SK-N-SH treated with all-trans-retinoic acid at 6 μM for 48 hours (cell line): Measurements from ENCODE around the gene PSME1.

Experiments used
- ATAC-seq: fragments of 200-7000 bp; cut with Tn5 transposase; 3 replicates; pipeline ENCODE4 v1.9.1; 2020; ENCODE audit warnings: mild to moderate bottlenecking, moderate library complexity
- CSDC2 ChIP-seq: fragments of 250-450 bp; sonication (Bioruptor Pico); IDR thresholded peaks from 2 replicates; pipeline ENCODE4 v1.5.0; 2020; ENCODE audit warnings: mild to moderate bottlenecking, moderate library complexity
- GLIS3 ChIP-seq: fragments of 250-450 bp; sonication (Bioruptor Pico); IDR thresholded peaks from 2 replicates; pipeline ENCODE4 v1.5.0; 2020; ENCODE audit warnings: mild to moderate bottlenecking, moderate library complexity
- ISL1 ChIP-seq: fragments of 250-450 bp; sonication (Bioruptor Pico); IDR thresholded peaks from 2 replicates; pipeline ENCODE4 v2.1.2; 2022; ENCODE audit warnings: mild to moderate bottlenecking, moderate library complexity
- OSR1 ChIP-seq: fragments of 250-450 bp; sonication (Bioruptor Pico); IDR thresholded peaks from 2 replicates; pipeline ENCODE4 v1.8.0; 2022; ENCODE audit warnings: moderate library complexity, mild to moderate bottlenecking, inconsistent platforms
- PATZ1 ChIP-seq: fragments of 250-450 bp; sonication (Bioruptor Pico); IDR thresholded peaks from 2 replicates; pipeline ENCODE4 v1.8.0; 2020; ENCODE audit warnings: mild to moderate bottlenecking, moderate library complexity, borderline replicate concordance
- PPARA ChIP-seq: fragments of 250-450 bp; sonication (Bioruptor Pico); IDR thresholded peaks from 2 replicates; pipeline ENCODE4 v1.5.0; 2020; ENCODE audit warnings: mild to moderate bottlenecking, borderline replicate concordance
- RARB ChIP-seq: fragments of 250-450 bp; sonication (Bioruptor Pico); IDR thresholded peaks from 2 replicates; pipeline ENCODE4 v1.8.0; 2021; ENCODE audit warnings: mild to moderate bottlenecking, moderate library complexity
- SNAI2 ChIP-seq: fragments of 250-450 bp; sonication (Bioruptor Pico); IDR thresholded peaks from 2 replicates; pipeline ENCODE4 v1.5.0; 2020; ENCODE audit warnings: mild to moderate bottlenecking, moderate library complexity
- TCF4 ChIP-seq: fragments of 250-450 bp; sonication (Bioruptor Pico); IDR thresholded peaks from 2 replicates; pipeline ENCODE4 v1.8.0; 2021; ENCODE audit warnings: mild to moderate bottlenecking, moderate library complexity, borderline replicate concordance
- TOX ChIP-seq: fragments of 250-450 bp; sonication (Bioruptor Pico); IDR thresholded peaks from 2 replicates; pipeline ENCODE4 v1.8.0; 2021; ENCODE audit warnings: mild to moderate bottlenecking, moderate library complexity, borderline replicate concordance
- TSHZ2 ChIP-seq: fragments of 250-450 bp; sonication (Bioruptor Pico); IDR thresholded peaks from 2 replicates; pipeline ENCODE4 v1.5.0; 2020; ENCODE audit warnings: mild to moderate bottlenecking, moderate library complexity
- ZC3H10 ChIP-seq: fragments of 250-450 bp; sonication (Bioruptor Pico); IDR thresholded peaks from 2 replicates; pipeline ENCODE4 v1.5.1; 2021; ENCODE audit warnings: mild to moderate bottlenecking, moderate library complexity
- ZFP3 ChIP-seq: fragments of 250-450 bp; sonication (Bioruptor Pico); IDR thresholded peaks from 2 replicates; pipeline ENCODE4 v1.5.0; 2020; ENCODE audit warnings: mild to moderate bottlenecking, moderate library complexity
- ZFP30 ChIP-seq: fragments of 450-650 bp; formaldehyde crosslinking; IDR thresholded peaks from 2 replicates; pipeline ENCODE4 v1.5.0; 2022; ENCODE audit warnings: mild to moderate bottlenecking, moderate library complexity
- ZNF565 ChIP-seq: fragments of 450-650 bp; formaldehyde crosslinking; conservative IDR thresholded peaks from 2 replicates; pipeline ENCODE4 v1.5.0; 2020; ENCODE audit warnings: low read depth, mild to moderate bottlenecking, moderate library complexity
- ZNF70 ChIP-seq: fragments of 450-650 bp; formaldehyde crosslinking; IDR thresholded peaks from 2 replicates; pipeline ENCODE4 v1.5.0; 2020; ENCODE audit warnings: mild to moderate bottlenecking, moderate library complexity
- ZNF8 ChIP-seq: fragments of 450-650 bp; formaldehyde crosslinking; IDR thresholded peaks from 2 replicates; pipeline ENCODE4 v1.5.0; 2020; ENCODE audit warnings: mild to moderate bottlenecking, moderate library complexity
- TF ChIP-seq, protein P1 (sequence below): fragments of 250-450 bp; sonication (Bioruptor Pico); IDR thresholded peaks from 2 replicates; pipeline ENCODE4 v1.5.1; 2021; ENCODE audit warnings: mild to moderate bottlenecking, moderate library complexity
- TF ChIP-seq, protein P2 (sequence below): fragments of 250-450 bp; sonication (Bioruptor Pico); IDR thresholded peaks from 2 replicates; pipeline ENCODE4 v1.5.1; 2020; ENCODE audit warnings: low read depth, mild to moderate bottlenecking, moderate library complexity

PSME1 gene

DNA sequence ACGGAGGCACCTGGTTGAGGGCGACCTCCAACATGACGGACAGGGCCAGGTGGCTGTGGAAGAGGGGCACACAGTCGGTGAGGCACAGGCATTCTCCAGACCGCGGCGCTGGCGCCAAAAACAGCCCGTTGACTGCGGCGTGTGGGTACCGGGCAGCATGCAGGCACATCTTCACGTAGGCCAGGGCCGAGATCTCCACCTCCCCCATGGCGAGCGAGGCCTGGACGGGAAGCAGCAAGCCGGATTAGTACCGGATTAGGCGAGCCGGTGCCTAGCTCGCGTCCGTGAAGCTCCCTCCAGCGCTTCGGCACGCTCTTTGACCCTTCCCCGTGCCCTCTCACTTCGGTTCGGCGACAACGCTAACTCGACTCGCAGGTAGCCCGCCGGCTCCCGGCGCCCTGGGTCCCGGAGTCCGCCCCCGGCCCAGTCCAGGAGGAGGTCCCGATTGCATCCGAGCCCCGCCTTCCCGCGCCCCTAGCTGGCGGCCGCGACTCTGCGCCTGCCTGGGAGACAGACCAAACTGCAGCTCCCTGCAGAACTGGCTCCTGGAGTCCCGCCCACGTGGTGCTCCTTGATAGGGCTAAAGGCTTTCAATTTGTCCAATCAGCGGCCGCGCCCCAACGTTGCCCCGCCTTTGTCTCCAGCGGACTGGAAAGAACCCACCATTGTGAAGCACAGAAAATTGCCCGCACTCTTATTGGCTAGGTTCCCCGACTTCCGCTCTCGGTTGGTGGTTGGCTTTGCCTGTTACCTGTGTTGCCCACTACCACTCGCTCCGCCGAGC lies 5.3 kb downstream of the PSME1 start, which contains the start of gene EMC9:
TSS of gene EMC9 (minus strand) at position 495 of the 784 bp plus-strand sequence. CDS start at position 208, 287 bp downstream.
- peak; percentile 93 for ATAC-seq
- TF ChIP-seq TOX (CRISPR knock-in tag) (no peak), ZNF565 (no peak), PPARA (CRISPR knock-in tag) (no peak), ZC3H10 (no peak), ZFP30 (no peak), TCF4 (CRISPR knock-in tag) (no peak)
- TF ChIP-seq, protein P1, sequence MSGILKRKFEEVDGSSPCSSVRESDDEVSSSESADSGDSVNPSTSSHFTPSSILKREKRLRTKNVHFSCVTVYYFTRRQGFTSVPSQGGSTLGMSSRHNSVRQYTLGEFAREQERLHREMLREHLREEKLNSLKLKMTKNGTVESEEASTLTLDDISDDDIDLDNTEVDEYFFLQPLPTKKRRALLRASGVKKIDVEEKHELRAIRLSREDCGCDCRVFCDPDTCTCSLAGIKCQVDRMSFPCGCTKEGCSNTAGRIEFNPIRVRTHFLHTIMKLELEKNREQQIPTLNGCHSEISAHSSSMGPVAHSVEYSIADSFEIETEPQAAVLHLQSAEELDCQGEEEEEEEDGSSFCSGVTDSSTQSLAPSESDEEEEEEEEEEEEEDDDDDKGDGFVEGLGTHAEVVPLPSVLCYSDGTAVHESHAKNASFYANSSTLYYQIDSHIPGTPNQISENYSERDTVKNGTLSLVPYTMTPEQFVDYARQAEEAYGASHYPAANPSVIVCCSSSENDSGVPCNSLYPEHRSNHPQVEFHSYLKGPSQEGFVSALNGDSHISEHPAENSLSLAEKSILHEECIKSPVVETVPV (CRISPR knock-in tag): 0 out of 2 replicates have a peak, but pooled peaks have one; percentile 31

- TF ChIP-seq OSR1 (no peak), ZC3H10 (no peak), RARB (CRISPR knock-in tag) (no peak), ZFP30 (no peak), ZNF8 (CRISPR knock-in tag) (no peak), TOX (CRISPR knock-in tag) (no peak)
- TF ChIP-seq, protein P1 (CRISPR knock-in tag): no peak
- TF ChIP-seq, all 23 proteins: peak for 0
- ATAC-seq: no peak
Measured at GRCh38 chr14:24143511-24143910, 7.5 kb downstream of the PSME1 start.

- ATAC-seq: no peak
- TF ChIP-seq ZNF70 (CRISPR knock-in tag) (no peak), CSDC2 (CRISPR knock-in tag) (no peak), SNAI2 (CRISPR knock-in tag) (no peak), TSHZ2 (CRISPR knock-in tag) (no peak), ZFP3 (CRISPR knock-in tag) (no peak), ZC3H10 (no peak)
Measured at GRCh38 chr14:24144451-24144850, 8.5 kb downstream of the PSME1 start.

DNA sequence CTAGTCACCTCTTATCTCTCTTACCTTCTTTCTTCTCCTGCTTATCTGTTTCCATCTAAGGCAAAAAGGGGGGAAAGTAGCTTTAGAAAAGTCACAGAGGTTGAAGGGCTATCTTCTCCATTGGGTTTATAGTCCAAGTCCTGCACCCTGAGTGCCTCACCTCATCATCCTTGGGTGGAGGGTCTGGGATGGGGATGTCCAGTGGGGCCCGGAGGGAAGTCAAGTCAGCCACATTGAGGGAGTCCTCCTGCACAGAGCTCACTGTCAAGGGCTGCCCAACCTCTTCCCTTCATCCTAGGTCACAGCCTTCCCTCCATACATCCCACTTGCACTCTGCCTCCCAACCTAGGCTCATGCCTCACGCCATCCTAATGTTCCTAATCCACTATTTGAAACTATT lies 9.2 kb downstream of the PSME1 start:
- TF ChIP-seq ZFP3 (CRISPR knock-in tag) (no peak), ISL1 (CRISPR knock-in tag) (no peak), OSR1 (no peak), GLIS3 (CRISPR knock-in tag) (no peak), TOX (CRISPR knock-in tag) (no peak), PPARA (CRISPR knock-in tag) (no peak), PATZ1 (no peak), CSDC2 (CRISPR knock-in tag) (no peak)
- TF ChIP-seq, protein P2, sequence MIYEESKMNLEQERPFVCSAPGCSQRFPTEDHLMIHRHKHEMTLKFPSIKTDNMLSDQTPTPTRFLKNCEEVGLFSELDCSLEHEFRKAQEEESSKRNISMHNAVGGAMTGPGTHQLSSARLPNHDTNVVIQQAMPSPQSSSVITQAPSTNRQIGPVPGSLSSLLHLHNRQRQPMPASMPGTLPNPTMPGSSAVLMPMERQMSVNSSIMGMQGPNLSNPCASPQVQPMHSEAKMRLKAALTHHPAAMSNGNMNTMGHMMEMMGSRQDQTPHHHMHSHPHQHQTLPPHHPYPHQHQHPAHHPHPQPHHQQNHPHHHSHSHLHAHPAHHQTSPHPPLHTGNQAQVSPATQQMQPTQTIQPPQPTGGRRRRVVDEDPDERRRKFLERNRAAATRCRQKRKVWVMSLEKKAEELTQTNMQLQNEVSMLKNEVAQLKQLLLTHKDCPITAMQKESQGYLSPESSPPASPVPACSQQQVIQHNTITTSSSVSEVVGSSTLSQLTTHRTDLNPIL (CRISPR knock-in tag): no peak
- ATAC-seq: no peak
